Body of pancreas (tissue), 4 donors: ENCODE measurements around the gene LRFN2. TPM values are rescaled to one million over a fixed set of nuclear protein-coding genes. Genes with fewer than 3 reads are reported as not detected.

Source experiments
- ATAC-seq: fragments of 150-250 bp; one replicate; pipeline ENCODE4 v1.9.1; 2016
- DNase-seq, 4 donors: peaks; one replicate each; pipeline ENCODE4 v3.0.0-alpha.2; 2019
- H3K27ac ChIP-seq, 4 donors: fragments of 200-600 bp; sonication (generic); 1 replicate in 3 of 4; 2 replicates in 1 of 4; pipeline versions ENCODE4 v1.5.1 to v1.6.1; 2016 to 2019; ENCODE audit warnings: mild to moderate bottlenecking in 1 of 4, mixed read lengths in 1 of 4, moderate library complexity in 1 of 4
- H3K27me3 ChIP-seq, 2 donors: fragments of 200-600 bp; sonication (generic); one replicate each; pipeline ENCODE4 v1.6.0; 2016; ENCODE audit warnings: mild to moderate bottlenecking in 1 of 2
- H3K36me3 ChIP-seq, 2 donors: fragments of 200-600 bp; sonication (generic); replicated peaks in 1 of 2; 2 replicates each; pipeline ENCODE4 v1.5.1; 2016; ENCODE audit warnings: low read depth in 2 of 2; ENCODE audit not compliant: insufficient read depth in 1 of 2
- H3K4me1 ChIP-seq: fragments of 200-600 bp; sonication (generic); one replicate; pipeline ENCODE4 v1.6.0; 2016
- H3K4me3 ChIP-seq, 2 donors: fragments of 200-600 bp; sonication (generic); 1 replicate in 1 of 2; 2 replicates in 1 of 2; pipeline ENCODE4 v1.5.1; 2016 to 2019
- H3K9me3 ChIP-seq, 3 donors: fragments of 200-600 bp; sonication (generic); 1 replicate in 2 of 3; 2 replicates in 1 of 3; pipeline ENCODE4 v1.5.1; 2016
- POLR2A ChIP-seq, 3 donors: fragments of 450-650 bp; IDR thresholded peaks; one replicate each; pipeline ENCODE4 v1.6.1; 2016; ENCODE audit warnings: antibody characterized with exemption in 3 of 3, mild to moderate bottlenecking in 2 of 3
- WGBS, 2 donors: methylation state at CpG; one replicate each; pipeline ENCODE4 v1.1.5; 2017; 5-methylcytosine and 5-hydroxymethylcytosine counted together
- intact Hi-C: fragments of 100-400 bp; cut with DNase I; formaldehyde crosslinking; loops from one replicate; pipeline ENCODE4 v1.15.1; 2023
- total RNA-seq, 2 donors: library from RNA; depleted of rRNA; stranded (reverse); fragments of >200 nt; gene quantifications; one replicate each; pipeline ENCODE4 v1.1.0, GENCODE V29; 2016
- TF ChIP-seq, protein P1 (sequence below), 7 experiments: fragments of 450-650 bp in 4 of 7; fragments of 200-600 bp in 3 of 7; sonication (generic) in 3 of 7; IDR thresholded peaks; one replicate each; pipeline ENCODE4 v1.5.1; 2016 to 2019; ENCODE audit warnings: antibody characterized with exemption in 7 of 7

Gene LRFN2
- total RNA-seq, 2 donors from 2014 or later: 0.33 TPM; not detected in 1

GRCh38 chr6:40352006-40352405 lies 235.2 kb downstream of the LRFN2 start:
- no peak overlapping the region for H3K4me3 ChIP-seq
- H3K9me3 ChIP-seq: no peaks in the 10 kb centered on the region
- WGBS, 2 donors: 60 to 93% methylated on average over 1 of the region's 1 CpG
- intact Hi-C loops: no loop called here
- DNase-seq (no peak), ATAC-seq (peak; percentile 27)
- peaks cover 8% of the 10 kb centered on the region for H3K4me1 ChIP-seq
- no peak overlapping the region for H3K27ac ChIP-seq
- no peaks in the 10 kb centered on the region for H3K36me3 ChIP-seq
- TF ChIP-seq, protein P1, sequence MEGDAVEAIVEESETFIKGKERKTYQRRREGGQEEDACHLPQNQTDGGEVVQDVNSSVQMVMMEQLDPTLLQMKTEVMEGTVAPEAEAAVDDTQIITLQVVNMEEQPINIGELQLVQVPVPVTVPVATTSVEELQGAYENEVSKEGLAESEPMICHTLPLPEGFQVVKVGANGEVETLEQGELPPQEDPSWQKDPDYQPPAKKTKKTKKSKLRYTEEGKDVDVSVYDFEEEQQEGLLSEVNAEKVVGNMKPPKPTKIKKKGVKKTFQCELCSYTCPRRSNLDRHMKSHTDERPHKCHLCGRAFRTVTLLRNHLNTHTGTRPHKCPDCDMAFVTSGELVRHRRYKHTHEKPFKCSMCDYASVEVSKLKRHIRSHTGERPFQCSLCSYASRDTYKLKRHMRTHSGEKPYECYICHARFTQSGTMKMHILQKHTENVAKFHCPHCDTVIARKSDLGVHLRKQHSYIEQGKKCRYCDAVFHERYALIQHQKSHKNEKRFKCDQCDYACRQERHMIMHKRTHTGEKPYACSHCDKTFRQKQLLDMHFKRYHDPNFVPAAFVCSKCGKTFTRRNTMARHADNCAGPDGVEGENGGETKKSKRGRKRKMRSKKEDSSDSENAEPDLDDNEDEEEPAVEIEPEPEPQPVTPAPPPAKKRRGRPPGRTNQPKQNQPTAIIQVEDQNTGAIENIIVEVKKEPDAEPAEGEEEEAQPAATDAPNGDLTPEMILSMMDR (IDR thresholded peaks at IDR 0.05): no peak
- no peak for TF ChIP-seq POLR2A (IDR thresholded peaks at IDR 0.05)
- H3K27me3 ChIP-seq: no peaks in the 10 kb centered on the region

GRCh38 chr6:40350747-40351217 lies 236.4 kb downstream of the LRFN2 start:
- no peak overlapping the region for H3K27ac ChIP-seq
- no peak for DNase-seq
- intact Hi-C loops: no loop called here
- no peaks in the 10 kb centered on the region for H3K27me3 ChIP-seq
- 96 to 98% methylated on average over 3 of the region's 3 CpGs for WGBS, 2 donors
- no peak for ATAC-seq
- H3K4me1 ChIP-seq: peaks cover 15% of the 10 kb centered on the region
- TF ChIP-seq, protein P1 (IDR thresholded peaks at IDR 0.05): no peak
- TF ChIP-seq POLR2A (IDR thresholded peaks at IDR 0.05): no peak
- no peaks in the 10 kb centered on the region for H3K36me3 ChIP-seq
- no peaks in the 10 kb centered on the region for H3K9me3 ChIP-seq
- H3K4me3 ChIP-seq: no peak overlapping the region

DNA sequence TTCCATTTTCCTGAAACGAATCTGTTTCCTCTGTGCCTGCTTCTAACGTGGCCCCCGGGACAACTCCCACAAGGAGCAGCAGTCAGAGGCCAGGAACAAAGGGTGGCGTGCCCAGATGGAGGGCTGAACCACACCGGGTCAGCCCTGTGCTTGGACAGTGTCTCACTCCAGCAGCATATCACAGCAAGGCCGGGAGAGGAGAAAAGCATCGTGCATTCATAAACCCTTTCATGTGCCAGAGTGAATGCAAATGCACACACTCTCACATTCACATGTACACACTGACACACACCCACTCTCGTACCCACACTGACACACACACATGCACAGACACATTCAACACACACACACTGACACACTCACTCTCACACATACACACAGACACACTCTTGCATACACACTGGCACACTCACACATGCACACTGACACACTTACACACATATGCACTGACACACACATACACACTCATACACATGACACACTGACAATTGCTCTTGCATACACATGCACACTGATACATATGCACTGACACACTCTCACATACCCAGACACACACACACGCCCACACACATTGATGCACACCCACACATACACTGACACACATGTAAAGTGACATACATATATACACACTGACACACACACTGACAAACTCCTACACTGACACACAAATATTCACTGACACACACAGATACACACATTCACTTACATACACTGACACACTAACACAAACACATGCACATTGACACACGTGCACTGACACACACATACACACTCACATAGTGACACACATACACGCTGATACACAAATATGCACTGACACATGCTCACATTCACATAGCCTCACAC lies 237.0 kb downstream of the LRFN2 start:
- peaks cover 22% of the 10 kb centered on the region for H3K4me1 ChIP-seq
- ATAC-seq: no peak
- H3K36me3 ChIP-seq: no peaks in the 10 kb centered on the region
- no peak for DNase-seq
- H3K9me3 ChIP-seq: no peaks in the 10 kb centered on the region
- intact Hi-C loops: no loop called here
- TF ChIP-seq, protein P1 (IDR thresholded peaks at IDR 0.05): no peak
- no peak for TF ChIP-seq POLR2A (IDR thresholded peaks at IDR 0.05)
- H3K27ac ChIP-seq: no peak overlapping the region
- H3K4me3 ChIP-seq: no peak overlapping the region
- H3K27me3 ChIP-seq: no peaks in the 10 kb centered on the region
- whole genome bisulfite sequencing, 2 donors: 69 to 71% methylated on average over 7 to 11 of the region's 11 CpGs

DNA sequence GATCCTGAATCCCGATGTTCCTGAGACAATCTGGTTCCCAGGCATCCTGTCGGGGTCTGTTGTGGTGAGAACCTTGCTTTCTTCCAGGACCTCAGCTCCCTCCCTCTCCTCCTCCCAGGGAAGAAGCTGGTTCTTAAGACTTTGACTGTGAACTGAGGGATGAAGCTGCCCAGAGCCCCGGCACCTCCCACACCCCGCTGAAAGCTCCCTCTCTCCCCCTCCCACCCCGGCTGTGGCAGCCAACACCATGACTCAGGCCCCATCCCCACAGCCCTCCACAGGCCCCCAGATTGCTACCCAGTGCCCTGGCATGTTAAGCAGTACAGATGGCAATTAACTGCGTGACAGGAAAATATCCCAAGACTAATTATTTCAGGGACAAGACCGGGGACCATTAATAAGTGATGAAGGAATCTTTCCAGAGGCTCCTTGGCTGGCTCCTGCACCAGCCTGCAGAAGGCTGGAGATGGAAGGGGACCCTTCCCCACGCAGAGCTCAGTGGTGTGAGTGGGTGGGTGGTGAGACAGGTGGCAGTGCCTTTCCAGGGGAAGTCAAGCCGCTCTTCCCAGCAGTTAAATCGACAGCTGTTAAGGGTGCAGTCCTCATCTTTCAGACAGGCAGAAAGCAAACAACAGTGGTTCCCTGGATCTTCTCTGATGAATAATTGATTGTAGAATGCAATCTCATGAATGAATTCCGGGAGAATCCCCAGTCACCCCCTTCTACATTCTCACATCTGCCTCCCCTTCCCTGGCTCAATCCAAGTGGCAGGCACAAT lies 237.9 kb downstream of the LRFN2 start:
- DNase-seq (no peak), ATAC-seq (no peak)
- Histone ChIP-seq H3K27ac (no peak overlapping the region), H3K36me3 (no peaks in the 10 kb centered on the region), H3K9me3 (no peaks in the 10 kb centered on the region), H3K4me3 (no peak overlapping the region), H3K27me3 (no peaks in the 10 kb centered on the region), H3K4me1 (peaks cover 22% of the 10 kb centered on the region)
- intact Hi-C loops: no loop called here
- TF ChIP-seq, protein P1 (IDR thresholded peaks at IDR 0.05): no peak
- no peak for TF ChIP-seq POLR2A (IDR thresholded peaks at IDR 0.05)
- WGBS, 2 donors: 52 to 67% methylated on average over 7 to 11 of the region's 11 CpGs
